Measurements from ENCODE around the gene SKOR1. TPM values are rescaled to one million over a fixed set of nuclear protein-coding genes. Genes with fewer than 3 reads are reported as not detected.

SKOR1 gene
- polyA plus RNA-seq, 1 experiment: 0.02 TPM

- ChIA-PET POLR2A (no interaction called here), CTCF (interaction anchor here (3.7 kb wide), 1 partner anchor 288 kb away, joined by 105 read pairs; no protein-coding TSS in a partner anchor)
- H3K4me3 ChIP-seq (ENCODE audit: low read depth, low read length): no peak overlapping the region
- 0 out of 2 replicates have a peak, but pooled peaks cover 3% of the 10 kb centered on the region for H3K9me3 ChIP-seq (ENCODE audit: control insufficient read depth, insufficient read depth, low read length)
- TF ChIP-seq CTCF (IDR thresholded peaks at IDR 0.05; ENCODE audit: low read depth, low read length): no peak
- H3K27me3 ChIP-seq (ENCODE audit: control insufficient read depth, insufficient read depth, low read length): peaks cover 4% of the 10 kb centered on the region
- DNase-seq (ENCODE audit: low read depth, low spot score): no peak
- H3K27ac ChIP-seq (ENCODE audit: low read depth, low read length): no peak overlapping the region
These were observed 40.5 kb downstream of the SKOR1 start for GRCh38 chr15:67865766-67866165.

- H3K27me3 ChIP-seq (ENCODE audit: control insufficient read depth, insufficient read depth, low read length): peaks cover 4% of the 10 kb centered on the region
- ChIA-PET POLR2A (no interaction called here), CTCF (no interaction called here)
- no peak for TF ChIP-seq CTCF (IDR thresholded peaks at IDR 0.05; ENCODE audit: low read depth, low read length)
- H3K9me3 ChIP-seq (ENCODE audit: control insufficient read depth, insufficient read depth, low read length): peaks cover 3% of the 10 kb centered on the region; the same call in 1 of the 2 replicates
- H3K4me3 ChIP-seq (ENCODE audit: low read depth, low read length): no peak overlapping the region
- no peak overlapping the region for H3K27ac ChIP-seq (ENCODE audit: low read depth, low read length)
- DNase-seq (ENCODE audit: low read depth, low spot score): no peak
These were observed 44.4 kb downstream of the SKOR1 start for GRCh38 chr15:67869701-67870100.

- Histone ChIP-seq H3K4me3 (ENCODE audit: low read depth, low read length) (no peak overlapping the region), H3K27ac (ENCODE audit: low read depth, low read length) (no peak overlapping the region), H3K27me3 (ENCODE audit: control insufficient read depth, insufficient read depth, low read length) (peaks cover 4% of the 10 kb centered on the region), H3K9me3 (ENCODE audit: control insufficient read depth, insufficient read depth, low read length) (peaks cover 3% of the 10 kb centered on the region; the same call in 1 of the 2 replicates)
- CTCF ChIA-PET: no interaction called here
- POLR2A ChIA-PET: no interaction called here
- TF ChIP-seq CTCF (IDR thresholded peaks at IDR 0.05; ENCODE audit: low read depth, low read length): no peak
- DNase-seq (ENCODE audit: low read depth, low spot score): no peak
These were observed 45.6 kb downstream of the SKOR1 start for GRCh38 chr15:67870868-67871408.

- POLR2A ChIA-PET: no interaction called here
- H3K9me3 ChIP-seq (ENCODE audit: control insufficient read depth, insufficient read depth, low read length): peaks cover 3% of the 10 kb centered on the region; the same call in 1 of the 2 replicates
- peaks cover 4% of the 10 kb centered on the region for H3K27me3 ChIP-seq (ENCODE audit: control insufficient read depth, insufficient read depth, low read length)
- CTCF ChIA-PET: interaction anchor here (0.8 kb wide), 1 partner anchor 11 kb away, joined by 3 read pairs; no protein-coding TSS in a partner anchor
- no peak for DNase-seq (ENCODE audit: low read depth, low spot score)
- H3K27ac ChIP-seq (ENCODE audit: low read depth, low read length): no peak overlapping the region
- no peak overlapping the region for H3K4me3 ChIP-seq (ENCODE audit: low read depth, low read length)
- TF ChIP-seq CTCF (IDR thresholded peaks at IDR 0.05; ENCODE audit: low read depth, low read length): no peak
These were observed 48.5 kb downstream of the SKOR1 start for GRCh38 chr15:67873777-67874176.

- TF ChIP-seq CTCF (IDR thresholded peaks at IDR 0.05; ENCODE audit: low read depth, low read length): no peak
- POLR2A ChIA-PET: no interaction called here
These were observed 53.5 kb downstream of the SKOR1 start for GRCh38 chr15:67878712-67879206.

More at GRCh38 chr15:67878712-67879206, 53.5 kb downstream of the SKOR1 start:
- no peaks in the 10 kb centered on the region; the same call in 1 of the 2 replicates for H3K9me3 ChIP-seq (ENCODE audit: control insufficient read depth, insufficient read depth, low read length)
- DNase-seq (ENCODE audit: low read depth, low spot score): no peak
- no peaks in the 10 kb centered on the region for H3K27me3 ChIP-seq (ENCODE audit: control insufficient read depth, insufficient read depth, low read length)
- no peak overlapping the region for H3K4me3 ChIP-seq (ENCODE audit: low read depth, low read length)
- CTCF ChIA-PET: no interaction called here
- no peak overlapping the region for H3K27ac ChIP-seq (ENCODE audit: low read depth, low read length)

Data from AG04450 (cell line).